MM.1S (cell line): Measurements from ENCODE around the gene ARAP3.

Experiments
- DNase-seq: peaks from one replicate; pipeline ENCODE4 v3.0.0-alpha.2; 2015
- H2AFZ ChIP-seq: fragments of 300-600 bp; sonication (generic); 2 replicates; pipeline ENCODE4 v1.6.0; 2016; ENCODE audit warnings: antibody characterized with exemption, low read length
- H3F3A ChIP-seq: fragments of 300-600 bp; sonication (generic); 2 replicates; pipeline ENCODE4 v1.6.1; 2016; ENCODE audit warnings: mild to moderate bottlenecking, antibody characterized with exemption, low read length, moderate library complexity, mixed read lengths; ENCODE audit not compliant: insufficient read depth
- H3K27ac ChIP-seq: fragments of 300-600 bp; sonication (generic); 2 replicates; pipeline ENCODE4 v1.5.1; 2016; ENCODE audit warnings: mild to moderate bottlenecking, low read length
- H3K27me3 ChIP-seq: fragments of 300-600 bp; sonication (generic); replicated peaks from 2 replicates; pipeline ENCODE4 v1.6.0; 2016; ENCODE audit warnings: low read length; ENCODE audit not compliant: insufficient read depth
- H3K36me3 ChIP-seq: fragments of 300-600 bp; sonication (generic); replicated peaks from 2 replicates; pipeline ENCODE4 v1.6.1; 2016; ENCODE audit warnings: mild to moderate bottlenecking, low read length, mixed read lengths; ENCODE audit not compliant: insufficient read depth
- H3K4me1 ChIP-seq: fragments of 300-600 bp; sonication (generic); 2 replicates; pipeline ENCODE4 v1.6.1; 2016; ENCODE audit warnings: low read length, mixed read lengths
- H3K4me2 ChIP-seq: fragments of 300-600 bp; sonication (generic); 2 replicates; pipeline ENCODE4 v1.6.0; 2016; ENCODE audit warnings: low read depth, low read length
- H3K4me3 ChIP-seq: fragments of 300-600 bp; sonication (generic); 2 replicates; pipeline ENCODE4 v1.5.1; 2016; ENCODE audit warnings: low read length, mixed read lengths
- H3K79me2 ChIP-seq: fragments of 300-600 bp; sonication (generic); 2 replicates; pipeline ENCODE4 v1.6.1; 2016; ENCODE audit warnings: mixed run types, low read length, mixed read lengths
- H3K9ac ChIP-seq: fragments of 300-600 bp; sonication (generic); 2 replicates; pipeline ENCODE4 v1.6.1; 2016; ENCODE audit warnings: low read length, mixed read lengths
- H3K9me2 ChIP-seq: fragments of 300-600 bp; sonication (generic); replicated peaks from 2 replicates; pipeline ENCODE4 v1.6.1; 2016; ENCODE audit warnings: mild to moderate bottlenecking, low read length, mixed read lengths; ENCODE audit not compliant: insufficient read depth
- H3K9me3 ChIP-seq: fragments of 300-600 bp; sonication (generic); replicated peaks from 2 replicates; pipeline ENCODE4 v1.6.1; 2016; ENCODE audit warnings: mild to moderate bottlenecking, low read length, mixed read lengths; ENCODE audit not compliant: insufficient read depth
- H4K20me1 ChIP-seq: fragments of 300-600 bp; sonication (generic); 2 replicates; pipeline ENCODE4 v1.6.1; 2016; ENCODE audit warnings: mild to moderate bottlenecking, low read length, moderate library complexity, mixed read lengths; ENCODE audit not compliant: insufficient read depth
- CTCF ChIP-seq: fragments of 300-600 bp; sonication (generic); IDR thresholded peaks from 2 replicates; pipeline ENCODE4 v1.5.1; 2016; ENCODE audit warnings: antibody characterized with exemption, low read length, mixed read lengths
- EZH2 ChIP-seq: fragments of 300-600 bp; sonication (generic); optimal IDR thresholded peaks from 2 replicates; pipeline ENCODE3; 2017; ENCODE audit warnings: low read depth, mild to moderate bottlenecking, antibody characterized with exemption, low read length, mixed read lengths
- EZH2phosphoT487 ChIP-seq: fragments of 300-600 bp; sonication (generic); IDR thresholded peaks from 2 replicates; pipeline ENCODE4 v1.6.1; 2018; ENCODE audit warnings: antibody characterized with exemption, low read length

Gene ARAP3

DNA sequence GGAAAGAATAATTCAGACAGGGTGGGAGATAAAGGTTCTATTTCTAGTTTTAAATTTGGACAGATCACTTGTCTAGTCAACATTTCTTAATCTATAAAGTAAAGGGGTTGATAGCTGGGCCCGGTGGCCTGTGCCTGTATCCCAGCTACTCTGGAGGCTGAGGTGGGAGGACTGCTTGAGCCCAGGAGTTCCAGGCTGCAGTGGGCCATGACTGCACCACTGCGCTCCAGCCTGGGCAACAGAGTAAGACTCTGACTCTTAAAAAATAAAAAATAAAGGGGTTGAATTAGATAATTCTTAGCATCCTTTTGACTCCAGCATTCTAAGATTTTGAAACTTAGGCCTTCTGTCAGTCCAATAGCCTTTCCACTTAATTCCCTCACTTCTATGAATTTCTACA is 74.0 kb downstream of the ARAP3 start:
- no peak overlapping the region for H3K27ac ChIP-seq
- H3K9me2 ChIP-seq: no peaks in the 10 kb centered on the region
- H3F3A ChIP-seq: peaks cover 22% of the 10 kb centered on the region
- H3K4me1 ChIP-seq: peaks cover 36% of the 10 kb centered on the region
- no peak for DNase-seq
- H3K79me2 ChIP-seq: peaks cover 92% of the 10 kb centered on the region
- no peaks in the 10 kb centered on the region for H3K9me3 ChIP-seq
- TF ChIP-seq EZH2 (no peak), CTCF (no peak), EZH2phosphoT487 (no peak)
- H3K9ac ChIP-seq: no peak overlapping the region
- H3K27me3 ChIP-seq: no peaks in the 10 kb centered on the region
- H4K20me1 ChIP-seq: no peaks in the 10 kb centered on the region
- no peak overlapping the region for H3K4me3 ChIP-seq
- no peak overlapping the region for H2AFZ ChIP-seq
- H3K36me3 ChIP-seq: no peaks in the 10 kb centered on the region
- H3K4me2 ChIP-seq: no peak overlapping the region

- Histone ChIP-seq H4K20me1 (no peaks in the 10 kb centered on the region), H3K4me3 (peak overlapping the region; percentile 7; the same call in 1 of the 2 replicates), H3K9me2 (no peaks in the 10 kb centered on the region), H3K4me1 (peaks cover 36% of the 10 kb centered on the region), H3K27me3 (no peaks in the 10 kb centered on the region), H3K9ac (peak overlapping the region; percentile 15; the same call in 1 of the 2 replicates), H3K79me2 (peaks cover 92% of the 10 kb centered on the region), H2AFZ (no peak overlapping the region), H3K27ac (peak overlapping the region; percentile 82), H3K4me2 (peak overlapping the region; percentile 78), H3F3A (peaks cover 22% of the 10 kb centered on the region), H3K36me3 (no peaks in the 10 kb centered on the region), H3K9me3 (no peaks in the 10 kb centered on the region)
- no peak for TF ChIP-seq CTCF
- no peak for TF ChIP-seq EZH2
- TF ChIP-seq EZH2phosphoT487: no peak
- peak; percentile 95 for DNase-seq
These were observed 76.3 kb downstream of the ARAP3 start for GRCh38 chr5:141605523-141606277.

GRCh38 chr5:141603923-141604717 is 77.9 kb downstream of the ARAP3 start:
- Histone ChIP-seq H2AFZ (no peak overlapping the region), H3K27ac (no peak overlapping the region), H3K79me2 (peaks cover 92% of the 10 kb centered on the region), H3K36me3 (no peaks in the 10 kb centered on the region), H3K27me3 (no peaks in the 10 kb centered on the region), H3F3A (peaks cover 22% of the 10 kb centered on the region), H3K9ac (no peak overlapping the region), H3K4me1 (peaks cover 36% of the 10 kb centered on the region), H4K20me1 (0 out of 2 replicates have a peak, but pooled peaks cover 3% of the 10 kb centered on the region), H3K4me3 (no peak overlapping the region), H3K9me3 (no peaks in the 10 kb centered on the region), H3K4me2 (no peak overlapping the region), H3K9me2 (no peaks in the 10 kb centered on the region)
- TF ChIP-seq EZH2 (no peak), CTCF (no peak), EZH2phosphoT487 (no peak)
- DNase-seq: peak; percentile 22
